ENCODE data around the gene TFG.

The TFG gene

DNA sequence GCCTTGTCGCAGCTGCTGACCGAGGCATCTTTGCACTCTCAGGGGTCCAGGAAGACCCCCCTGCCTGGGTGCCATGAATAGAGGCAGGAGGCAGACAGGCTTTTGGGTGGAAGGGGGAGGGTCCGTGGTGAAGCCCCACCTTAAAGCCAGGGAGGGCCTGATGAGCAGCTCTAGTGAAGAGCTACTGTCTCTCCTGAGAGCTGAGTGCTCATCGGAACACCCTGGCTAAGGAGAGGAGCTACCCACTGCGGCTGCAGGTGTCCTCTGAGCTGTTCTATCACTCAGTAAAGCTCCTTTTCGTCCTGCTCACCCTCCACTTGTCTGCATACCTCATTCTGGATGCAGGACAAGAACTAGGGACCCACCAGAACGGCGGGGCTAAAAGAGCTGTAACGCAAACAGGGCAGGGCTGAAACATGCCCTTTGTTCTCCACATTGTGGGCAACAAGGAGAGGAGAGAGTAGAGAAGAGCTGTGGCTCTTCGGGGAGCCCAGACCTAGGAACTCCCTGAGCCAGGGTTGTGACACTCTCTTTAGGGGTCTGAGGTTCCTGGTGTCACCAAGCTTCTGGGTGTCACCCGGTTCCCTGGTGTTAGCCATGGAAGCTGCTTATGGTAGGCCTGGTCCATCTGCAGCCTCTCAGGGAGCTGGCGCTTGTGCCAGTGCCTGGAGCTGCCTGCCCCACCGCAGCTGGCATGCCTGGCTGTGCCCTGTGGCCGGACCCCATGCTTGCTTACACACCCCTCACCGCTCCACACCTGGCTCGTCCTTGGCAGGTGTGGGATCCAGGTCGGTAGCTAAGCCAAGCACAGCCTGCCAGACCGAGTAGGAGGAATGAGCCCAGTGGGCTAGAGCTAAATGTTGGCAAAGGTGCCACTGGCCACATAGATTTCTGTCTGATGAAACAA is 26.2 kb upstream of the TFG start:
- TF ChIP-seq CTCF (IDR thresholded peaks at IDR 0.05; ENCODE audit: low read depth, low read length), result no peak
- DNase-seq (ENCODE audit: extremely low read depth, low read depth), result no peak

- TF ChIP-seq CTCF (IDR thresholded peaks at IDR 0.05; ENCODE audit: low read depth, low read length), result no peak
- DNase-seq (ENCODE audit: extremely low read depth, low read depth), result no peak
Measured at GRCh38 chr3:100693225-100693624, 16.1 kb upstream of the TFG start.

GRCh38 chr3:100695696-100696095 is 13.6 kb upstream of the TFG start:
- no peak for TF ChIP-seq CTCF (IDR thresholded peaks at IDR 0.05; ENCODE audit: low read depth, low read length)
- DNase-seq (ENCODE audit: extremely low read depth, low read depth), result no peak

DNA sequence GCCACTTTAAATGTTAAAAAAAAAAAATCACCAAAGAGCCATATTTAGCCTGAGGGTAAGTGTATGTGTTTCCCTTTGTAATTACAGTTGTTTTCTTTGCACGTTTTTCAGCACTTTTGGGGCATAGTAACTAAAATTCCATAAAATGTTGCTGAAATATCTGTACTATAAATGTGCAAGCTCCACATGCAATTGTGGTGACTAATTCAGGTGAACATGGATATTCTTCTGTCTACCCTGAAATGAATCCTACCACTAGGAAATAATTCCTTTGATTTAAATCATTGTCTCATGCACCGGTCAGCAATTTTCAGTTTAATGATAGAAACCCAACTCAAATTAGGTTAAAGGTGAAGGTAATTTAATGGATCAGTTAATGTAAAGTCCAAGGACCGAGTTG is 13.1 kb upstream of the TFG start:
- DNase-seq (ENCODE audit: extremely low read depth, low read depth), result no peak
- no peak for TF ChIP-seq CTCF (IDR thresholded peaks at IDR 0.05; ENCODE audit: low read depth, low read length)

GRCh38 chr3:100697172-100697571 is 12.1 kb upstream of the TFG start:
- no peak for DNase-seq (ENCODE audit: extremely low read depth, low read depth)
- TF ChIP-seq CTCF (IDR thresholded peaks at IDR 0.05; ENCODE audit: low read depth, low read length), result no peak

- DNase-seq (ENCODE audit: extremely low read depth, low read depth), result no peak
- TF ChIP-seq CTCF (IDR thresholded peaks at IDR 0.05; ENCODE audit: low read depth, low read length), result no peak
Measured at GRCh38 chr3:100697723-100698285, 11.5 kb upstream of the TFG start.

DNA sequence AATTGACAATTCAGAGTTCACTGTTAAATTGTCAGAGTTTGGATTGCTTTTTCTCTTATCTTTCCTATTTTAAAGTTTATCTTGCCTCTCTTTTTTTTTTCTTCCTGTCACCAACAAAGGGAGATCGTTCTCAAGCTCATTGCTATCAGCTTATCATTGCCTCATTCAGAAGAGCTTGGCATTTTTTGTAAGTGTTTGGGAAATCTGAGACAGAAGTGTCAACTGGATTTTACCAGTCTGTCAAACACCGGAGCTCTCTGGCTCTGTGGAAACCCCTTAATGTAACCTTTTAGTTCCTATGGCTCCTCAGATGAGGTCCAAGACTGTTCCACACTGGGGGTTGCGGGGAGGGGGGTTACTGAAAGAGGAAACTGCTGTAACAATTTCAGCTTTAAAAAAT is 10.6 kb upstream of the TFG start:
- DNase-seq (ENCODE audit: extremely low read depth, low read depth), result no peak

More for the DNA sequence above, 10.6 kb upstream of the TFG start:
- TF ChIP-seq CTCF (IDR thresholded peaks at IDR 0.05; ENCODE audit: low read depth, low read length), result no peak
